Thyroid gland (tissue), 4 donors: ENCODE data around the gene MUC3A.
"Not testable (repeated sequence)": the region's sequence is repeated elsewhere in the genome, so short reads cannot be mapped to it uniquely, and the experiment has no call there.

ENCODE experiments used
- CTCF ChIP-seq, 6 experiments: fragments of 200-600 bp in 3 of 6; fragments of 450-650 bp in 3 of 6; sonication (generic) in 3 of 6; IDR thresholded peaks; one replicate each; pipeline ENCODE4 v1.5.1; 2016 to 2019; ENCODE audit warnings: antibody characterized with exemption in 6 of 6, mild to moderate bottlenecking in 2 of 6, inconsistent platforms in 1 of 6, moderate library complexity in 1 of 6
- POLR2A ChIP-seq, 2 donors: fragments of 450-650 bp; IDR thresholded peaks; one replicate each; pipeline ENCODE4 v1.6.1; 2017; ENCODE audit warnings: antibody characterized with exemption in 2 of 2, mild to moderate bottlenecking in 2 of 2, moderate library complexity in 1 of 2

DNA sequence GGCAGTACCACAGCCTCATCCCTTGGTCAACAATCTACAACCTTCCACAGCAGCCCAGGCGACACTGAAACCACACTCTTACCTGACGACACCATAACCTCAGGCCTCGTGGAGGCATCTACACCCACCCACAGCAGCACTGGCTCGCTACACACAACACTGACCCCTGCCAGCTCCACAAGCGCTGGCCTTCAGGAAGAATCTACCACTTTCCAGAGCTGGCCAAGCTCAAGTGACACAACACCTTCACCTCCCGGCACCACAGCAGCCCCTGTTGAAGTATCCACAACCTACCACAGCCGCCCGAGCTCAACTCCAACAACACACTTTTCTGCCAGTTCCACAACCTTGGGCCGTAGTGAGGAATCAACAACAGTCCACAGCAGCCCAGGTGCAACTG is 45.3 kb downstream of the MUC3A start:
- TF ChIP-seq CTCF, POLR2A (IDR thresholded peaks at IDR 0.05): not testable (repeated sequence)
